Endothelial cell (in vitro differentiated cells): ENCODE results near the gene FNDC5. TPM values are rescaled to one million over a fixed set of nuclear protein-coding genes. Genes with fewer than 3 reads are reported as not detected.

ENCODE experiments used
- DNase-seq: peaks from one replicate; pipeline ENCODE4 v3.0.0; 2021; ENCODE audit warnings: low spot score
- H3K27ac Mint-ChIP-seq: one replicate; pipeline ENCODE4 v1.8.0; 2021; ENCODE audit warnings: mixed read lengths, inconsistent platforms; ENCODE audit not compliant: unreplicated experiment
- H3K27me3 Mint-ChIP-seq: one replicate; pipeline ENCODE4 v1.8.0; 2021; ENCODE audit warnings: mild to moderate bottlenecking, moderate library complexity, mixed read lengths, inconsistent platforms; ENCODE audit not compliant: unreplicated experiment
- H3K36me3 Mint-ChIP-seq: one replicate; pipeline ENCODE4 v1.8.0; 2021; ENCODE audit warnings: mild to moderate bottlenecking, low read depth, mixed read lengths, inconsistent platforms; ENCODE audit not compliant: unreplicated experiment
- H3K4me1 Mint-ChIP-seq: one replicate; pipeline ENCODE4 v1.8.0; 2021; ENCODE audit warnings: mild to moderate bottlenecking, mixed read lengths, inconsistent platforms; ENCODE audit not compliant: unreplicated experiment
- H3K4me3 Mint-ChIP-seq: one replicate; pipeline ENCODE4 v1.8.0; 2021; ENCODE audit warnings: mild to moderate bottlenecking, mixed read lengths, inconsistent platforms; ENCODE audit not compliant: unreplicated experiment
- H3K9me3 Mint-ChIP-seq: one replicate; pipeline ENCODE4 v1.8.0; 2021; ENCODE audit warnings: mixed read lengths, inconsistent platforms; ENCODE audit not compliant: unreplicated experiment
- CTCF ChIP-seq: fragments of 200-600 bp; sonication (generic); IDR thresholded peaks from one replicate; pipeline ENCODE4 v1.5.0; 2021; ENCODE audit warnings: antibody characterized with exemption; ENCODE audit not compliant: unreplicated experiment
- total RNA-seq: library from RNA; stranded (reverse); fragmentation: NEBNext Ultra II Directional; extraction: Animal tissue kit (Norgen Biotek cat#: 25700); gene quantifications from one replicate; pipeline ENCODE4 v1.2.1, GENCODE V29; 2021; ENCODE audit not compliant: unreplicated experiment

FNDC5 gene
- total RNA-seq, 1 donor from 2014 or later = 5.5 TPM

GRCh38 chr1:32878637-32879041 lies 7.9 kb upstream of the FNDC5 start:
- Mint-ChIP-seq H3K9me3 (no peaks in the 10 kb centered on the region), H3K27ac (no peak overlapping the region), H3K4me3 (no peak overlapping the region), H3K36me3 (no peaks in the 10 kb centered on the region), H3K27me3 (peaks cover 2% of the 10 kb centered on the region), H3K4me1 (no peaks in the 10 kb centered on the region)
- DNase-seq = no peak
- TF ChIP-seq CTCF = no peak

GRCh38 chr1:32878183-32878582 lies 7.5 kb upstream of the FNDC5 start:
- H3K4me3 Mint-ChIP-seq = no peak overlapping the region
- H3K27ac Mint-ChIP-seq = no peak overlapping the region
- no peaks in the 10 kb centered on the region for H3K4me1 Mint-ChIP-seq
- no peaks in the 10 kb centered on the region for H3K9me3 Mint-ChIP-seq
- no peak for TF ChIP-seq CTCF
- no peaks in the 10 kb centered on the region for H3K36me3 Mint-ChIP-seq
- peaks cover 2% of the 10 kb centered on the region for H3K27me3 Mint-ChIP-seq
- DNase-seq = no peak

- H3K36me3 Mint-ChIP-seq = no peaks in the 10 kb centered on the region
- no peak overlapping the region for H3K27ac Mint-ChIP-seq
- no peaks in the 10 kb centered on the region for H3K9me3 Mint-ChIP-seq
- no peaks in the 10 kb centered on the region for H3K4me1 Mint-ChIP-seq
- no peak for TF ChIP-seq CTCF
- peaks cover 5% of the 10 kb centered on the region for H3K27me3 Mint-ChIP-seq
- no peak overlapping the region for H3K4me3 Mint-ChIP-seq
- no peak for DNase-seq
These were observed 6.7 kb upstream of the FNDC5 start for GRCh38 chr1:32877211-32878110.

- peak; percentile 96 for TF ChIP-seq CTCF
- H3K27ac Mint-ChIP-seq = no peak overlapping the region
- H3K4me3 Mint-ChIP-seq = no peak overlapping the region
- no peaks in the 10 kb centered on the region for H3K9me3 Mint-ChIP-seq
- peak; percentile 81 for DNase-seq
- peaks cover 7% of the 10 kb centered on the region for H3K4me1 Mint-ChIP-seq
- H3K36me3 Mint-ChIP-seq = no peaks in the 10 kb centered on the region
- peaks cover 8% of the 10 kb centered on the region for H3K27me3 Mint-ChIP-seq
These were observed 5.9 kb upstream of the FNDC5 start for GRCh38 chr1:32876341-32877210.
